Measurements from ENCODE around the gene LILRB1. TPM values are rescaled to one million over a fixed set of nuclear protein-coding genes. Genes with fewer than 3 reads are reported as not detected.

Gene LILRB1
- total and polyA plus RNA-seq, 2 donors (not counting 1 experiment from before 2014, with no cell fraction given), result not detected

DNA sequence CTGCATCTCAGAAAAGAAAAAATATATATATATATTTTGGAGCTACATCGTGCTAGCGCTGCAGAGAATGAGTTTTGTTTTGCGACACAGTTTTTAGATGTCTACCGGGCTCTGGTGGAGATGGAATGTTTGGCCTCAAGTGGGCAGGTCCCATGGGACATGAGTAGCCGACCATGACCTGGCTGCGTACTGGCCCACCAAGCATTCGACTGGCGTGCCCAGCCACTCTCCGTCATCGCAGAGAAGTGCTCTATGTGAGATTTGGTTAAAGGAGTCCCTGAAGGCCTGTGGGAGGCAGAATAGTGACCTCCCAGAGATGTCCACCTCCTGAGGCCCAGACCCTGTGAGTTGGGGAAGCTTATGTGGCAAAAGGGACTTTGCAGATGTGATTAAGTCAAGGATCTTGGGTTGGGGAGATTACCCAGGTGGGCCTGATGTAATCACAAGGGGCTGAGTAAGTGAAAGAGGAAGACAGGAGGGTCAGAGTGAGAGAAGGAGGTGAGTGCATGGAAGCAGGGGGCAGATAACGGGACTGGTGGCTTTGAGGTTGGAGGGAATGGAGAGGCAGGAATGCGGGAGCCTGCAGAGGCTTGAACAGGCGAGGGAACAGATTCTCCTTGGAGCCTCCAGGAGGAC lies 31.7 kb downstream of the LILRB1 start:
- DNase-seq (ENCODE audit: low read depth in 2 of 2), result no peak
- no peak overlapping the region for H3K4me3 ChIP-seq (replicated peaks in 1 of 4; ENCODE audit: control extremely low read depth in 1 of 4, insufficient read depth in 1 of 4, low read depth in 3 of 4, low read length in 4 of 4)
- no peak overlapping the region for H3K9ac ChIP-seq (ENCODE audit: insufficient read depth, low read length)
- H3K4me2 ChIP-seq (ENCODE audit: extremely low read depth, insufficient read depth, low read length), result no peak overlapping the region
- no peaks in the 10 kb centered on the region for H4K20me1 ChIP-seq (ENCODE audit: control insufficient read depth, extremely low read depth, insufficient read depth, low read length)
- no peak overlapping the region for H3K27ac ChIP-seq (ENCODE audit: insufficient read depth, low read length)
- no peaks in the 10 kb centered on the region for H3K27me3 ChIP-seq (ENCODE audit: control insufficient read depth, insufficient read depth, low read length)
- H2AFZ ChIP-seq (ENCODE audit: low read length), result no peak overlapping the region
- H3K79me2 ChIP-seq (ENCODE audit: control insufficient read depth, insufficient read depth, low read length), result no peaks in the 10 kb centered on the region
- no peaks in the 10 kb centered on the region for H3K36me3 ChIP-seq (ENCODE audit: control insufficient read depth, insufficient read depth, low read length)
- no peaks in the 10 kb centered on the region for H3K4me1 ChIP-seq (ENCODE audit: control insufficient read depth, extremely low read depth, insufficient read depth, low read length)
- TF ChIP-seq, protein P1, sequence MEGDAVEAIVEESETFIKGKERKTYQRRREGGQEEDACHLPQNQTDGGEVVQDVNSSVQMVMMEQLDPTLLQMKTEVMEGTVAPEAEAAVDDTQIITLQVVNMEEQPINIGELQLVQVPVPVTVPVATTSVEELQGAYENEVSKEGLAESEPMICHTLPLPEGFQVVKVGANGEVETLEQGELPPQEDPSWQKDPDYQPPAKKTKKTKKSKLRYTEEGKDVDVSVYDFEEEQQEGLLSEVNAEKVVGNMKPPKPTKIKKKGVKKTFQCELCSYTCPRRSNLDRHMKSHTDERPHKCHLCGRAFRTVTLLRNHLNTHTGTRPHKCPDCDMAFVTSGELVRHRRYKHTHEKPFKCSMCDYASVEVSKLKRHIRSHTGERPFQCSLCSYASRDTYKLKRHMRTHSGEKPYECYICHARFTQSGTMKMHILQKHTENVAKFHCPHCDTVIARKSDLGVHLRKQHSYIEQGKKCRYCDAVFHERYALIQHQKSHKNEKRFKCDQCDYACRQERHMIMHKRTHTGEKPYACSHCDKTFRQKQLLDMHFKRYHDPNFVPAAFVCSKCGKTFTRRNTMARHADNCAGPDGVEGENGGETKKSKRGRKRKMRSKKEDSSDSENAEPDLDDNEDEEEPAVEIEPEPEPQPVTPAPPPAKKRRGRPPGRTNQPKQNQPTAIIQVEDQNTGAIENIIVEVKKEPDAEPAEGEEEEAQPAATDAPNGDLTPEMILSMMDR (conservative IDR thresholded peaks at IDR 0.05 in 1 of 2, IDR thresholded peaks at IDR 0.05 in 1 of 2; ENCODE audit: low read depth in 1 of 2, low read length in 2 of 2), result no peak
- no peak for TF ChIP-seq EZH2 (IDR thresholded peaks at IDR 0.05; ENCODE audit: low read length, missing control alignments)
- no peaks in the 10 kb centered on the region for H3K9me3 ChIP-seq (ENCODE audit: control insufficient read depth, insufficient read depth, low read depth, low read length)

GRCh38 chr19:54662730-54663129 lies 32.4 kb downstream of the LILRB1 start, which contains the start of gene LILRB4:
LILRB4 (plus strand) TSS chr19:54662985; CDS start chr19:54663034, 49 bp downstream.
- Histone ChIP-seq H3K4me3 (replicated peaks in 1 of 4; ENCODE audit: control extremely low read depth in 1 of 4, insufficient read depth in 1 of 4, low read depth in 3 of 4, low read length in 4 of 4) (no peak within 1 kb of the TSS), H3K4me1 (ENCODE audit: control insufficient read depth, extremely low read depth, insufficient read depth, low read length) (no peaks in the 10 kb centered on the region), H3K4me2 (ENCODE audit: extremely low read depth, insufficient read depth, low read length) (no peak within 1 kb of the TSS), H3K79me2 (ENCODE audit: control insufficient read depth, insufficient read depth, low read length) (no peaks in the 10 kb centered on the region), H2AFZ (ENCODE audit: low read length) (no peak within 1 kb of the TSS), H3K36me3 (ENCODE audit: control insufficient read depth, insufficient read depth, low read length) (no peaks in the 10 kb centered on the region), H3K27ac (ENCODE audit: insufficient read depth, low read length) (no peak within 1 kb of the TSS), H3K9ac (ENCODE audit: insufficient read depth, low read length) (no peak within 1 kb of the TSS), H3K9me3 (ENCODE audit: control insufficient read depth, insufficient read depth, low read depth, low read length) (no peaks in the 10 kb centered on the region), H3K27me3 (ENCODE audit: control insufficient read depth, insufficient read depth, low read length) (no peaks in the 10 kb centered on the region), H4K20me1 (ENCODE audit: control insufficient read depth, extremely low read depth, insufficient read depth, low read length) (no peaks in the 10 kb centered on the region)
- DNase-seq (ENCODE audit: low read depth in 2 of 2), result no peak
- TF ChIP-seq, protein P1 (conservative IDR thresholded peaks at IDR 0.05 in 1 of 2, IDR thresholded peaks at IDR 0.05 in 1 of 2; ENCODE audit: low read depth in 1 of 2, low read length in 2 of 2), result no peak
- no peak for TF ChIP-seq EZH2 (IDR thresholded peaks at IDR 0.05; ENCODE audit: low read length, missing control alignments)

DNA sequence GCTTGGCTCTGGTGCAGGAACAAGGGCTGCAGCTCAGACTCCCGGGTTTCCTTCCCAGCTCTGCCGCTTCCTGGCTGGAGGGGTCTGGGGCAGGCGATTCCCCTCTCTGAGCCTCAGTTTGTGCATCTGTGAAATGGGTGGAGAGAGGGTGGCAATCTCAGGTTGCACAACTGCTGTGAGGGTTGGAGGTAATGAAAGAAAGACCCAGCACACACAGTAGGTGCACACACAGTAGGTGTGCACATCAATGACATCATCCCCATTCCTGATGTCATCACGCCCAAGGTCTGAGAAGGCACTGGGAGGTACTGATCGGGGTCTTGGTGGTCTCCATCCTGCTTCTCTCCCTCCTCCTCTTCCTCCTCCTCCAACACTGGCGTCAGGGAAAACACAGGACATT lies 35.2 kb downstream of the LILRB1 start:
- TF ChIP-seq, protein P1 (conservative IDR thresholded peaks at IDR 0.05 in 1 of 2, IDR thresholded peaks at IDR 0.05 in 1 of 2; ENCODE audit: low read depth in 1 of 2, low read length in 2 of 2), result no peak
- TF ChIP-seq EZH2 (IDR thresholded peaks at IDR 0.05; ENCODE audit: low read length, missing control alignments), result no peak
- Histone ChIP-seq H3K79me2 (ENCODE audit: control insufficient read depth, insufficient read depth, low read length) (no peaks in the 10 kb centered on the region), H3K36me3 (ENCODE audit: control insufficient read depth, insufficient read depth, low read length) (no peaks in the 10 kb centered on the region), H3K4me2 (ENCODE audit: extremely low read depth, insufficient read depth, low read length) (no peak overlapping the region), H3K9me3 (ENCODE audit: control insufficient read depth, insufficient read depth, low read depth, low read length) (no peaks in the 10 kb centered on the region), H3K4me1 (ENCODE audit: control insufficient read depth, extremely low read depth, insufficient read depth, low read length) (no peaks in the 10 kb centered on the region), H2AFZ (ENCODE audit: low read length) (no peak overlapping the region), H3K27me3 (ENCODE audit: control insufficient read depth, insufficient read depth, low read length) (no peaks in the 10 kb centered on the region), H4K20me1 (ENCODE audit: control insufficient read depth, extremely low read depth, insufficient read depth, low read length) (no peaks in the 10 kb centered on the region), H3K4me3 (replicated peaks in 1 of 4; ENCODE audit: control extremely low read depth in 1 of 4, insufficient read depth in 1 of 4, low read depth in 3 of 4, low read length in 4 of 4) (no peak overlapping the region), H3K9ac (ENCODE audit: insufficient read depth, low read length) (no peak overlapping the region), H3K27ac (ENCODE audit: insufficient read depth, low read length) (no peak overlapping the region)
- DNase-seq (ENCODE audit: low read depth in 2 of 2), result no peak
